HepG2 (cell line): ENCODE results near the gene MFNG. TPM values are rescaled to one million over a fixed set of nuclear protein-coding genes. Genes with fewer than 3 reads are reported as not detected.

Experiments used
- ATAC-seq: fragments of 200-7000 bp; cut with Tn5 transposase; 3 replicates; pipeline ENCODE4 v1.9.1; 2020; ENCODE audit warnings: mild to moderate bottlenecking, moderate library complexity
- BruUV-seq: library from RNA; stranded (reverse); fragments of 400-500 nt; replicated peaks from 2 replicates; lab custom pipeline; 2021; lab: Mats Ljungman, UMichigan
- CTCF ChIA-PET: fragments of 300-600 bp; formaldehyde crosslinking; extraction: SDS; loops from one replicate; lab custom pipeline; 2021; ENCODE audit warnings: low total read pairs, inconsistent platforms, low intra/inter-chr PET ratio; lab: Yijun Ruan, JAX
- POLR2A ChIA-PET: fragments of 350-600 bp; sonication (Branson Sonifier 250); formaldehyde crosslinking; loops from one replicate; lab custom pipeline; 2020; ENCODE audit warnings: antibody characterized with exemption, inconsistent platforms; lab: Yijun Ruan, JAX
- DNase-seq: peaks from one replicate; pipeline ENCODE4 v3.0.0-alpha.2; 2015; ENCODE audit warnings: low spot score
- FAIRE-seq: peaks from 3 replicates; lab custom pipeline; 2011; peaks lifted over from hg19 to GRCh38; lab: Jason Lieb, UNC
- H2AFZ ChIP-seq: one replicate; pipeline ENCODE4 v1.6.1; 2011; ENCODE audit warnings: low read length, inconsistent platforms
- H3K27ac ChIP-seq: fragments of 300-600 bp; 3 replicates; pipeline ENCODE4 v1.8.0; 2011; ENCODE audit warnings: mixed run types, mild to moderate bottlenecking, mixed read lengths, low read length, inconsistent platforms; ENCODE audit not compliant: insufficient read depth; ENCODE audit errors: extremely low read length
- H3K27me3 ChIP-seq, 2 experiments: fragments of 200-600 bp in 1 of 2; 2 replicates in 1 of 2; 3 replicates in 1 of 2; pipeline versions ENCODE4 v1.6.0 to v1.8.0; 2011; ENCODE audit warnings: low read length in 2 of 2, mild to moderate bottlenecking in 2 of 2, moderate library complexity in 2 of 2, inconsistent platforms in 1 of 2; ENCODE audit not compliant: insufficient read depth in 2 of 2, control insufficient read depth in 1 of 2
- H3K36me3 ChIP-seq, 2 experiments: fragments of 200-600 bp in 1 of 2; replicated peaks in 1 of 2; 2 replicates in 1 of 2; 3 replicates in 1 of 2; pipeline versions ENCODE4 v1.5.1 to v1.8.0; 2011; ENCODE audit warnings: low read length in 2 of 2, inconsistent platforms in 1 of 2; ENCODE audit not compliant: insufficient read depth in 2 of 2, control insufficient read depth in 1 of 2
- H3K4me1 ChIP-seq: 2 replicates; pipeline ENCODE4 v1.5.1; 2012; ENCODE audit warnings: low read length, inconsistent platforms; ENCODE audit not compliant: insufficient read depth
- H3K4me2 ChIP-seq: 2 replicates; pipeline ENCODE4 v1.6.0; 2011; ENCODE audit warnings: low read depth, low read length, inconsistent platforms
- H3K4me3 ChIP-seq, 3 experiments: fragments of 200-600 bp in 1 of 3; sonication (generic), shearing (Covaris generic) in 1 of 3; replicated peaks in 1 of 3; 2 replicates each; pipeline ENCODE4 v1.5.1; 2011 to 2016; ENCODE audit warnings: low read length in 3 of 3, inconsistent platforms in 2 of 3, low read depth in 2 of 3, mild to moderate bottlenecking in 2 of 3, control low read depth in 1 of 3, mixed read lengths in 1 of 3; ENCODE audit not compliant: insufficient read depth in 1 of 3
- H3K79me2 ChIP-seq: one replicate; pipeline ENCODE4 v1.6.1; 2011; ENCODE audit warnings: low read length, inconsistent platforms; ENCODE audit not compliant: insufficient read depth
- H3K9ac ChIP-seq: 2 replicates; pipeline ENCODE4 v1.6.0; 2011; ENCODE audit warnings: mild to moderate bottlenecking, low read depth, low read length, inconsistent platforms; ENCODE audit not compliant: insufficient read depth
- H3K9me3 ChIP-seq: 2 replicates; pipeline ENCODE4 v1.5.1; 2012; ENCODE audit warnings: mild to moderate bottlenecking, low read length
- H4K20me1 ChIP-seq: 2 replicates; pipeline ENCODE4 v1.6.0; 2011; ENCODE audit warnings: inconsistent platforms, mild to moderate bottlenecking, low read length, moderate library complexity; ENCODE audit not compliant: insufficient read depth
- CBX2 ChIP-seq, 2 experiments: fragments of 200-600 bp in 1 of 2; sonication (generic); formaldehyde crosslinking in 1 of 2; IDR thresholded peaks; 2 replicates each; pipeline versions ENCODE4 v1.7.0 to v1.8.1; 2018 to 2022; ENCODE audit warnings: low read depth in 2 of 2, low read length in 1 of 2, mild to moderate bottlenecking in 1 of 2, missing genetic modification reagents in 1 of 2
- NFYC ChIP-seq: IDR thresholded peaks from 2 replicates; pipeline ENCODE4 v1.6.1; 2016; ENCODE audit warnings: missing genetic modification reagents, missing compliant biosample characterization
- NR2F1 ChIP-seq, 2 experiments: fragments of 450-650 bp in 1 of 2; formaldehyde crosslinking in 1 of 2; IDR thresholded peaks; 2 replicates each; pipeline versions ENCODE4 v1.5.0 to v1.6.1; 2016 to 2020; ENCODE audit warnings: mild to moderate bottlenecking in 1 of 2, missing compliant biosample characterization in 1 of 2, missing genetic modification reagents in 1 of 2, moderate library complexity in 1 of 2
- SKI ChIP-seq: fragments of 450-650 bp; IDR thresholded peaks from one replicate; pipeline ENCODE4 v1.6.1; 2018; ENCODE audit warnings: mild to moderate bottlenecking; ENCODE audit not compliant: partially characterized antibody
- ZKSCAN1 ChIP-seq: fragments of 150-350 bp; IDR thresholded peaks from 2 replicates; pipeline ENCODE4 v1.6.1; 2014; ENCODE audit warnings: low read length
- ZNF18 ChIP-seq: sonication (generic); formaldehyde crosslinking; IDR thresholded peaks from 2 replicates; pipeline ENCODE4 v1.8.0; 2022; ENCODE audit warnings: mild to moderate bottlenecking, missing genetic modification reagents; ENCODE audit not compliant: insufficient replicate concordance
- ZNF232 ChIP-seq: sonication (generic); formaldehyde crosslinking; IDR thresholded peaks from 2 replicates; pipeline ENCODE4 v1.4.0; 2020; ENCODE audit warnings: missing genetic modification reagents, borderline replicate concordance
- ZNF335 ChIP-seq: sonication (generic); formaldehyde crosslinking; IDR thresholded peaks from 2 replicates; pipeline ENCODE4 v1.4.0; 2020; ENCODE audit warnings: missing genetic modification reagents
- ZNF33A ChIP-seq: sonication (generic); formaldehyde crosslinking; IDR thresholded peaks from 2 replicates; pipeline ENCODE4 v1.5.1; 2020; ENCODE audit warnings: missing genetic modification reagents, mild to moderate bottlenecking, moderate library complexity, borderline replicate concordance
- WGBS: methylation state at CpG from one replicate; pipeline ENCODE4 v1.1.6; 2017; ENCODE audit warnings: low lambda C conversion rate; 5-methylcytosine and 5-hydroxymethylcytosine counted together
- in situ Hi-C: cut with HindIII; loops from 2 replicates; pipeline ENCODE4 v1.10.0; 2017; ENCODE audit warnings: low pct_unique_long_range_greater_than_20kb; ENCODE audit not compliant: extremely low pct_ligation_motif_present
- intact Hi-C: fragments of 100-400 bp; cut with micrococcal nuclease; formaldehyde crosslinking; loops from one replicate; pipeline ENCODE4 v1.10.0; 2022; ENCODE audit not compliant: unreplicated experiment
- polyA plus RNA-seq, 8 experiments: library from polyadenylated mRNA; depleted of rRNA in 3 of 8; stranded (reverse) in 7 of 8; unstranded in 1 of 8; fragments of >200 nt; fragmentation: Illumina TruSeq in 4 of 8; extraction: Trizol in 4 of 8; gene quantifications; 2 replicates each; pipeline versions ENCODE4 v1.2.1 to v1.2.3, GENCODE V29; 2011 to 2016; ENCODE audit warnings: low read depth in 4 of 8, missing spikeins in 1 of 8, mixed read lengths in 1 of 8; ENCODE audit not compliant: insufficient read depth in 1 of 8
- total RNA-seq, 5 experiments: library from RNA; depleted of rRNA; stranded (reverse); fragments of >200 nt; fragmentation: Illumina TruSeq; extraction: Trizol; gene quantifications; 2 replicates each; pipeline ENCODE4 v1.2.3, GENCODE V29; 2016; ENCODE audit warnings: low read depth in 1 of 5

MFNG gene
- total and polyA plus RNA-seq, 2 of the 13 experiments (the other 11 are each of a cell fraction or from before 2014, with no cell fraction given) = 1.0 to 11.7 TPM

DNA sequence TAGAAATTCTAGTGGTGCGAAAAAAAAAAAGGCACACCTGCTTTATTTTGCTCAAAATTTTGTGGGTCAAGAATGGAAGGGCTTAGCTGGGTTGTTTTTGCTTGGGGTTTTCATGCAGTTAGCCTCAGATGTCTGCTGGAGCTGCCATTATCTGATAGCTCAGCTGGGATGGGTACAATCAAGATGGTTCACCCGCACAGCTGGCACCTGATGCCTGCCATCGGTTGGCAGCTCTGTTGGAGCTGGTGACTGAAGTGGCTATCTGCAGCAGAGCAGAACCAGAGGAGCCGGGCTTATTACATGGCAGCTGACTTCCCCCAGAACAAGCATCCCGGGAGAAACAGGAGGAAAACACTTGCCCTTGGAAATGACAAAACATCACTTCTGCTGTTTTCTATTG is 46.8 kb downstream of the MFNG start:
- POLR2A ChIA-PET = no interaction called here

DNA sequence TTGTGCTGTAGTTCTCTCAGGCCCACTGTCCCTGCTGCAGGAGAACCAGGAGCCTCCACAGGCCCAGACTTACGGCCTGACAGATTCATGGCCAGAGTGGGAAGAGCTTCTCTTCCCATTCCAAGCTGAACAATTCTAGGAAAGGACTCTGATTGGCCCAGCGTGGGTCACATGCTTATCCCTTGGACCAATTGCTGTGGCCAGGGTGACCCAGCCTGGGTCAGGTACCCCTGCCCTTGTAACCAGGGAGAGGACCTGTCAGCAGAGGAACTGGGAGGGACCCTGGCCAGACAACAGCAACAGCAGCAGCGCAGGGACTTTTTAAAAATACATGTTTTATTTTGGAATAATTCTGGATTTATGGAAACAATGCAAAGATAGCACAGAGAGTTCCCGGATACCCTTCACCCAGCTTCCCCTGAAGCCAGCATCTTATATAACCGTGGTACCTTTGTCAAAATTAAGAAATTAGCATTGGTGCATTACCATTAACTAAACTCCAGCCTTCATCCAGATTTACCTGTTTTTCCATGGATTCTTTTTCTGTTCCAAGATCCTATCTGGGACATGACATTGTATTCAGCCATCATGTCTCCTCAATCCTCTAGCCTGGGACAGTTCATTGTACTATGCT is 50.1 kb downstream of the MFNG start:
- DNase-seq = no peak
- no peaks in the 10 kb centered on the region for H3K36me3 ChIP-seq
- H3K4me3 ChIP-seq = no peak overlapping the region
- CTCF ChIA-PET = no interaction called here
- WGBS = 26% methylated on average over 5 of the region's 5 CpGs
- H3K4me2 ChIP-seq = no peak overlapping the region
- peaks cover 26% of the 10 kb centered on the region for H3K4me1 ChIP-seq
- peaks cover 8 to 38% of the 10 kb centered on the region in 2 experiments; a peak in 4 of 5 replicates for H3K27me3 ChIP-seq
- no peaks in the 10 kb centered on the region for H3K79me2 ChIP-seq
- POLR2A ChIA-PET = no interaction called here
- no peaks in the 10 kb centered on the region for H3K9me3 ChIP-seq
- FAIRE-seq = no peak
- in situ Hi-C loops (no loop called here), intact Hi-C loops (no loop called here)
- ATAC-seq = no peak
- TF ChIP-seq ZNF18 (CRISPR knock-in tag) (no peak), ZNF335 (CRISPR knock-in tag) (no peak), NFYC (0 out of 2 replicates have a peak, but pooled peaks have one; percentile 19), ZNF33A (CRISPR knock-in tag) (no peak), ZNF232 (CRISPR knock-in tag) (no peak)
- no peak overlapping the region for H3K9ac ChIP-seq
- no peak overlapping the region for H3K27ac ChIP-seq
- no TSS peak for BruUV-seq
- H4K20me1 ChIP-seq = no peaks in the 10 kb centered on the region
- H2AFZ ChIP-seq = no peak overlapping the region

More for the DNA sequence above, 46.8 kb downstream of the MFNG start:
- Histone ChIP-seq H3K27ac (no peak overlapping the region), H3K4me3 (no peak overlapping the region), H3K36me3 (no peaks in the 10 kb centered on the region), H3K9me3 (no peaks in the 10 kb centered on the region), H3K27me3 (peaks cover 6 to 10% of the 10 kb centered on the region in 2 experiments; a peak in 4 of 5 replicates), H3K4me2 (no peak overlapping the region), H2AFZ (no peak overlapping the region)
- DNase-seq = no peak
- intact Hi-C loops (no loop called here), in situ Hi-C loops (no loop called here)
- WGBS = 18% methylated on average over 5 of the region's 5 CpGs
- TF ChIP-seq ZKSCAN1 = no peak
- TF ChIP-seq CBX2 (IDR thresholded peaks at IDR 0.05; ENCODE audit: low read depth, low read length) = no peak
- TF ChIP-seq CBX2 (CRISPR knock-in tag; IDR thresholded peaks at IDR 0.05; ENCODE audit: low read depth) = no peak
- no peak for TF ChIP-seq SKI
- TF ChIP-seq NR2F1 (CRISPR knock-in tag; IDR thresholded peaks at IDR 0.05) = no peak
- TF ChIP-seq, all 625 proteins: peak for 0
- CTCF ChIA-PET = no interaction called here
- peaks cover 11% of the 10 kb centered on the region for H3K4me1 ChIP-seq
- H3K79me2 ChIP-seq = no peaks in the 10 kb centered on the region
- H3K9ac ChIP-seq = no peak overlapping the region
- no TSS peak for BruUV-seq
- FAIRE-seq (no peak), ATAC-seq (no peak)
- H4K20me1 ChIP-seq = no peaks in the 10 kb centered on the region
